Stimulated activated CD4-positive, alpha-beta T cell treated with anti-CD3 and anti-CD28 coated beads, Interleukin-12 subunit alpha, Interleukin-12 subunit beta, amount 100 ng/mL, for 24 hours (primary cell): ENCODE measurements around the gene TMEM52B.
"Not testable (repeated sequence)": the region's sequence is repeated elsewhere in the genome, so short reads cannot be mapped to it uniquely, and the experiment has no call there.

Experiments
- DNase-seq, 2 experiments: peaks; one replicate each; pipeline ENCODE4 v3.0.0-alpha.2; 2020; ENCODE audit warnings: low read depth in 2 of 2

The TMEM52B gene

GRCh38 chr12:10171973-10172728 lies 6.7 kb upstream of the TMEM52B start, which contains the start of gene OLR1:
Gene OLR1 (minus strand): TSS chr12:10172132. CDS start chr12:10172077, 55 bp downstream.
- no peak for DNase-seq

- DNase-seq: no peak
These were observed 3.7 kb upstream of the TMEM52B start for GRCh38 chr12:10174986-10175614.

GRCh38 chr12:10175846-10176636 lies 2.8 kb upstream of the TMEM52B start:
- DNase-seq: no peak

- DNase-seq: no peak
These were observed 947 bp downstream of the TMEM52B start for GRCh38 chr12:10179776-10180181.

GRCh38 chr12:10182354-10183049 lies 3.7 kb downstream of the TMEM52B start:
- no peak for DNase-seq

GRCh38 chr12:10184261-10184843 lies 5.5 kb downstream of the TMEM52B start:
- no peak for DNase-seq

GRCh38 chr12:10186299-10186698 lies 7.5 kb downstream of the TMEM52B start:
- no peak for DNase-seq

GRCh38 chr12:10186958-10187357 lies 8.1 kb downstream of the TMEM52B start:
- DNase-seq: not testable (repeated sequence)

- no peak for DNase-seq
These were observed 10.8 kb downstream of the TMEM52B start for GRCh38 chr12:10189653-10190052.

- DNase-seq: peak; percentile 16 to 34
These were observed 11.9 kb downstream of the TMEM52B start for GRCh38 chr12:10190558-10191388.

GRCh38 chr12:10191865-10192264 lies 13.0 kb downstream of the TMEM52B start:
- no peak for DNase-seq

GRCh38 chr12:10194160-10194670 lies 15.4 kb downstream of the TMEM52B start:
- DNase-seq: no peak

- no peak for DNase-seq
These were observed 17.4 kb downstream of the TMEM52B start for GRCh38 chr12:10196210-10196609.

- DNase-seq: no peak
These were observed 19.0 kb downstream of the TMEM52B start for GRCh38 chr12:10197879-10198278.

- not testable (repeated sequence) for DNase-seq
These were observed 25.7 kb downstream of the TMEM52B start for GRCh38 chr12:10204495-10204894.

- DNase-seq: no peak
These were observed 26.5 kb downstream of the TMEM52B start for GRCh38 chr12:10205220-10205807.

GRCh38 chr12:10207136-10207535 lies 28.3 kb downstream of the TMEM52B start:
- no peak for DNase-seq

GRCh38 chr12:10210225-10210624 lies 31.4 kb downstream of the TMEM52B start:
- no peak for DNase-seq

GRCh38 chr12:10211101-10211939 lies 32.5 kb downstream of the TMEM52B start:
- no peak for DNase-seq
